Neural cell (in vitro differentiated cells): ENCODE measurements around the gene PLEKHA8.

Source experiments
- EP300 ChIP-seq: fragments of 450-650 bp; conservative IDR thresholded peaks from 2 replicates; pipeline ENCODE4 v1.6.1; 2014; ENCODE audit warnings: antibody characterized with exemption, mild to moderate bottlenecking, moderate library complexity; ENCODE audit not compliant: poor library complexity, severe bottlenecking
- EZH2 ChIP-seq: fragments of 200-600, 300-800 bp; shearing (Covaris generic), sonication (generic); IDR thresholded peaks from 2 replicates; pipeline ENCODE4 v1.6.1; 2014; ENCODE audit warnings: antibody characterized with exemption, low read length, borderline replicate concordance, mild to moderate bottlenecking; ENCODE audit not compliant: insufficient read depth, poor library complexity, severe bottlenecking
- MXI1 ChIP-seq: fragments of 450-650 bp; conservative IDR thresholded peaks from 2 replicates; pipeline ENCODE4 v1.6.1; 2014; ENCODE audit warnings: antibody characterized with exemption, mild to moderate bottlenecking; ENCODE audit not compliant: poor library complexity, severe bottlenecking
- POLR2AphosphoS5 ChIP-seq: IDR thresholded peaks from 2 replicates; pipeline ENCODE4 v1.6.1; 2012
- RAD21 ChIP-seq: fragments of 450-650 bp; conservative IDR thresholded peaks from 2 replicates; pipeline ENCODE4 v1.6.1; 2014; ENCODE audit warnings: antibody characterized with exemption, mild to moderate bottlenecking, moderate library complexity
- REST ChIP-seq: IDR thresholded peaks from 2 replicates; pipeline ENCODE4 v1.6.1; 2012; ENCODE audit warnings: borderline replicate concordance
- SMC3 ChIP-seq: fragments of 450-650 bp; conservative IDR thresholded peaks from 2 replicates; pipeline ENCODE4 v1.6.1; 2014; ENCODE audit warnings: antibody characterized with exemption, mild to moderate bottlenecking, moderate library complexity; ENCODE audit not compliant: poor library complexity
- TAF1 ChIP-seq: IDR thresholded peaks from 2 replicates; pipeline ENCODE4 v1.6.1; 2012; ENCODE audit warnings: low read depth
- TF ChIP-seq, protein P1 (sequence below): fragments of 450-650 bp; IDR thresholded peaks from 2 replicates; pipeline ENCODE4 v1.5.1; 2014; ENCODE audit warnings: antibody characterized with exemption, mild to moderate bottlenecking, moderate library complexity; ENCODE audit not compliant: poor library complexity, severe bottlenecking

- TF ChIP-seq TAF1 = no peak
- TF ChIP-seq, protein P1, sequence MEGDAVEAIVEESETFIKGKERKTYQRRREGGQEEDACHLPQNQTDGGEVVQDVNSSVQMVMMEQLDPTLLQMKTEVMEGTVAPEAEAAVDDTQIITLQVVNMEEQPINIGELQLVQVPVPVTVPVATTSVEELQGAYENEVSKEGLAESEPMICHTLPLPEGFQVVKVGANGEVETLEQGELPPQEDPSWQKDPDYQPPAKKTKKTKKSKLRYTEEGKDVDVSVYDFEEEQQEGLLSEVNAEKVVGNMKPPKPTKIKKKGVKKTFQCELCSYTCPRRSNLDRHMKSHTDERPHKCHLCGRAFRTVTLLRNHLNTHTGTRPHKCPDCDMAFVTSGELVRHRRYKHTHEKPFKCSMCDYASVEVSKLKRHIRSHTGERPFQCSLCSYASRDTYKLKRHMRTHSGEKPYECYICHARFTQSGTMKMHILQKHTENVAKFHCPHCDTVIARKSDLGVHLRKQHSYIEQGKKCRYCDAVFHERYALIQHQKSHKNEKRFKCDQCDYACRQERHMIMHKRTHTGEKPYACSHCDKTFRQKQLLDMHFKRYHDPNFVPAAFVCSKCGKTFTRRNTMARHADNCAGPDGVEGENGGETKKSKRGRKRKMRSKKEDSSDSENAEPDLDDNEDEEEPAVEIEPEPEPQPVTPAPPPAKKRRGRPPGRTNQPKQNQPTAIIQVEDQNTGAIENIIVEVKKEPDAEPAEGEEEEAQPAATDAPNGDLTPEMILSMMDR = no peak
- no peak for TF ChIP-seq REST
- TF ChIP-seq POLR2AphosphoS5 = no peak
- no peak for TF ChIP-seq EZH2
- no peak for TF ChIP-seq SMC3
- no peak for TF ChIP-seq MXI1
- TF ChIP-seq EP300 = no peak
- TF ChIP-seq RAD21 = no peak
Observed at GRCh38 chr7:30159163-30159562, 131.0 kb downstream of the PLEKHA8 start.
